ENCODE measurements around the gene ELP5. TPM values are rescaled to one million over a fixed set of nuclear protein-coding genes. Genes with fewer than 3 reads are reported as not detected.

The ELP5 gene
- polyA plus RNA-seq, 1 experiment, result 25.9 TPM

- no peak for DNase-seq (ENCODE audit: low read depth, low spot score)
- peak overlapping the region; percentile 87 for H3K27ac ChIP-seq (ENCODE audit: low read depth, low read length)
- CTCF ChIA-PET, result no interaction called here
- no peak for TF ChIP-seq CTCF (IDR thresholded peaks at IDR 0.05; ENCODE audit: low read depth, low read length)
- POLR2A ChIA-PET, result interaction anchor here (0.5 to 1.5 kb wide), 2 partner anchors 68 to 73 kb away, joined by 3 read pairs; partner anchors contain the start of gene DVL2
- no peaks in the 10 kb centered on the region for H3K27me3 ChIP-seq (ENCODE audit: control insufficient read depth, insufficient read depth, low read length)
- peak overlapping the region; percentile 87 for H3K4me3 ChIP-seq (ENCODE audit: low read depth, low read length)
- H3K9me3 ChIP-seq (ENCODE audit: control insufficient read depth, insufficient read depth, low read length), result peaks cover 4% of the 10 kb centered on the region; the same call in 1 of the 2 replicates
Measured at GRCh38 chr17:7307686-7308624, 55.9 kb downstream of the ELP5 start.

- Histone ChIP-seq H3K4me3 (ENCODE audit: low read depth, low read length) (peak overlapping the region; percentile 87), H3K9me3 (ENCODE audit: control insufficient read depth, insufficient read depth, low read length) (peaks cover 4% of the 10 kb centered on the region; the same call in 1 of the 2 replicates), H3K27ac (ENCODE audit: low read depth, low read length) (peak overlapping the region; percentile 87), H3K27me3 (ENCODE audit: control insufficient read depth, insufficient read depth, low read length) (no peaks in the 10 kb centered on the region)
- ChIA-PET POLR2A (interaction anchor here (0.6 to 1.5 kb wide), 2 partner anchors 74 to 1752 kb away, joined by 3 read pairs; partner anchors contain the start of gene DVL2), CTCF (interaction anchor here (1.8 kb wide), 1 partner anchor 16 kb away, joined by 5 read pairs; no protein-coding TSS in a partner anchor)
- DNase-seq (ENCODE audit: low read depth, low spot score), result no peak
- TF ChIP-seq CTCF (IDR thresholded peaks at IDR 0.05; ENCODE audit: low read depth, low read length), result no peak
Measured at GRCh38 chr17:7308625-7309433, 56.8 kb downstream of the ELP5 start.

Small RNA genes lying within 50 kb of the gene (small RNA-seq; reads per million reads assigned to genes)
- 1,123 reads per million, percentile 96 among the genes with 10 or more reads in this experiment for gene MIR324 (ENCODE audit: insufficient read length, low read depth)
- gene RF00019 (ENCODE audit: insufficient read length, low read depth), result not detected

Other genes starting within 250 kb of the ELP5 start
- gene RNASEK, start 239.6 kb upstream of the ELP5 start, polyA plus RNA-seq (2011; rRNA removed), result 240 and 332 TPM in 2 replicates
- gene BCL6B, start 229.2 kb upstream of the ELP5 start, polyA plus RNA-seq (2011; rRNA removed), result 0.02 TPM in 1 of 2 replicates, not detected in the other
- 1.5 and 1.7 TPM in 2 replicates for gene SLC16A13, start 216.2 kb upstream of the ELP5 start, polyA plus RNA-seq (2011; rRNA removed)
- gene SLC16A11, start 208.1 kb upstream of the ELP5 start, polyA plus RNA-seq (2011; rRNA removed), result not detected in 2 replicates
- not detected in 2 replicates for gene CLEC10A, start 172.0 kb upstream of the ELP5 start, polyA plus RNA-seq (2011; rRNA removed)
- gene ASGR2, start 137.4 kb upstream of the ELP5 start, polyA plus RNA-seq (2011; rRNA removed), result not detected in 2 replicates
- gene ASGR1, start 72.8 kb upstream of the ELP5 start, polyA plus RNA-seq (2011; rRNA removed), result 1.1 and 1.5 TPM in 2 replicates
- gene DLG4, start 32.4 kb upstream of the ELP5 start, polyA plus RNA-seq (2011; rRNA removed), result 10.2 and 11.6 TPM in 2 replicates
- 217 and 262 TPM in 2 replicates for gene ACADVL, start 32.3 kb upstream of the ELP5 start, polyA plus RNA-seq (2011; rRNA removed)
- gene DVL2, start 17.7 kb upstream of the ELP5 start, polyA plus RNA-seq (2011; rRNA removed), result 5.1 and 8.2 TPM in 2 replicates
- 56.3 and 58.7 TPM in 2 replicates for gene PHF23, start 12.8 kb upstream of the ELP5 start, polyA plus RNA-seq (2011; rRNA removed)
- 929 and 984 TPM in 2 replicates for gene GABARAP, start 9.8 kb upstream of the ELP5 start, polyA plus RNA-seq (2011; rRNA removed)
- gene CTDNEP1, start 481 bp upstream of the ELP5 start, polyA plus RNA-seq (2011; rRNA removed), result 115 and 151 TPM in 2 replicates
- 0.84 and 1.0 TPM in 2 replicates for gene CLDN7, start 10.3 kb downstream of the ELP5 start, polyA plus RNA-seq (2011; rRNA removed)
- gene SLC2A4, start 29.5 kb downstream of the ELP5 start, polyA plus RNA-seq (2011; rRNA removed), result 0.15 and 0.21 TPM in 2 replicates
- gene YBX2, start 42.4 kb downstream of the ELP5 start, polyA plus RNA-seq (2011; rRNA removed), result 0.02 TPM in 1 of 2 replicates, not detected in the other
- 466 and 469 TPM in 2 replicates for gene EIF5A, start 55.4 kb downstream of the ELP5 start, polyA plus RNA-seq (2011; rRNA removed)
- gene GPS2, start 63.1 kb downstream of the ELP5 start, polyA plus RNA-seq (2011; rRNA removed), result 21.5 and 22.2 TPM in 2 replicates
- 7.3 and 9.6 TPM in 2 replicates for gene NEURL4, start 77.1 kb downstream of the ELP5 start, polyA plus RNA-seq (2011; rRNA removed)
- 0.35 and 0.74 TPM in 2 replicates for gene ACAP1, start 84.3 kb downstream of the ELP5 start, polyA plus RNA-seq (2011; rRNA removed)
- 12.1 and 13.8 TPM in 2 replicates for gene KCTD11, start 99.9 kb downstream of the ELP5 start, polyA plus RNA-seq (2011; rRNA removed)
- not detected in 2 replicates for gene TMEM95, start 102.9 kb downstream of the ELP5 start, polyA plus RNA-seq (2011; rRNA removed)
- 0.22 and 0.25 TPM in 2 replicates for gene TNK1, start 128.9 kb downstream of the ELP5 start, polyA plus RNA-seq (2011; rRNA removed)
- gene PLSCR3, start 142.3 kb downstream of the ELP5 start, polyA plus RNA-seq (2011; rRNA removed), result 35.2 and 53.0 TPM in 2 replicates
- 83.8 and 104 TPM in 2 replicates for gene TMEM256, start 151.9 kb downstream of the ELP5 start, polyA plus RNA-seq (2011; rRNA removed)
- gene NLGN2, start 155.6 kb downstream of the ELP5 start, polyA plus RNA-seq (2011; rRNA removed), result 8.9 and 12.4 TPM in 2 replicates
- not detected in 2 replicates for gene SPEM1, start 168.1 kb downstream of the ELP5 start, polyA plus RNA-seq (2011; rRNA removed)
- gene SPEM2, start 173.4 kb downstream of the ELP5 start, polyA plus RNA-seq (2011; rRNA removed), result not detected in 2 replicates
- not detected in 2 replicates for gene SPEM3, start 176.6 kb downstream of the ELP5 start, polyA plus RNA-seq (2011; rRNA removed)
- gene TMEM102, start 183.2 kb downstream of the ELP5 start, polyA plus RNA-seq (2011; rRNA removed), result 1.0 and 1.1 TPM in 2 replicates
- gene FGF11, start 187.3 kb downstream of the ELP5 start, polyA plus RNA-seq (2011; rRNA removed), result 0.58 and 0.63 TPM in 2 replicates
- gene CHRNB1, start 192.8 kb downstream of the ELP5 start, polyA plus RNA-seq (2011; rRNA removed), result 5.3 and 6.3 TPM in 2 replicates
- 18.8 and 22.3 TPM in 2 replicates for gene ZBTB4, start 227.4 kb downstream of the ELP5 start, polyA plus RNA-seq (2011; rRNA removed)
- gene SLC35G6, start 229.2 kb downstream of the ELP5 start, polyA plus RNA-seq (2011; rRNA removed), result not detected in 2 replicates
- 18.4 and 35.0 TPM in 2 replicates for gene POLR2A, start 232.2 kb downstream of the ELP5 start, polyA plus RNA-seq (2011; rRNA removed)

All from AG04450 (cell line).